Lower leg skin (tissue), 3 donors: ENCODE data around the gene SEMA3D.

ENCODE experiments used
- CTCF ChIP-seq, 3 donors: fragments of 450-650 bp; IDR thresholded peaks; one replicate each; pipeline ENCODE4 v1.5.1; 2016; ENCODE audit warnings: antibody characterized with exemption in 3 of 3, mild to moderate bottlenecking in 3 of 3, moderate library complexity in 2 of 3
- POLR2A ChIP-seq, 2 donors: fragments of 450-650 bp; IDR thresholded peaks; one replicate each; pipeline ENCODE4 v1.6.1; 2016 to 2017; ENCODE audit warnings: antibody characterized with exemption in 2 of 2, mild to moderate bottlenecking in 1 of 2, moderate library complexity in 1 of 2

GRCh38 chr7:85065888-85066485 lies 120.9 kb downstream of the SEMA3D start:
- no peak for TF ChIP-seq CTCF (IDR thresholded peaks at IDR 0.05)
- TF ChIP-seq POLR2A (IDR thresholded peaks at IDR 0.05) = no peak
